ENCODE measurements around the gene WWOX.

WWOX gene

DNA sequence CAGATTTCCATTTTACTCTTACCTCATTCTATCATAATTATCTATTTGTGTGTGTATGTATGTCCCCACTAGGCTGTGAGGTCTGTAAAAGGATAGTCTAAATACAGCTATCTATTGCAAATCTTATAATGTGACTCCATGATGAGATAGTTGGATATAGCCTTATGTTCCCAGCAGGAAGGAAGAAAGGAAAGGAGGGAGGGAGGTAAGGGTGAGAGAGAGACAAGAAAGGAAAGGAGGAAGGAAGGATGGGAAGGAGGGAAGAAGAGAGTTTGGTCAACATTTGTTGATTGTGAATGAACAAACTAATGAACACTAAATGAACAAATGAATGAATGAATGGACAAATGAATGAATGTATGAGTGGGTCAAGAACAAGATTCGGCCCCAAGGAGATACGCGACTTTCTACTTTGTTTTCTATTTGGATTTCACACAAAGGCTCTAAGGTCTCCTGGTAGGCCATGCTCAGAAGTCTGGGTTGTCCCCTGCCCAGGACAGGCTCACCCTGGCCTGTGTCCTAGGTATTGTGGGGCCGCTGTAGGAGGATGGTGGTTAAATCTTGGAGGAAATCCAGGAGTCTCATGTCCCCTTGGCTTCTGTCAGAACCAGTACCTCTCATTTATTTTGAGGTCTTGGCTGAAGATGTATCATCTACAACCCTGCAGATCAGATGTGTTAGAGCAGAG, 195.2 kb downstream of the WWOX start:
- Histone ChIP-seq H4K20me1 (ENCODE audit: insufficient read depth, low read length) (no peaks in the 10 kb centered on the region), H3K27ac (ENCODE audit: low read length) (no peak overlapping the region), H3K4me3 (ENCODE audit: low read depth in 1 of 2, low read length in 2 of 2) (no peak overlapping the region), H3K36me3 (ENCODE audit: insufficient read depth, low read length) (no peaks in the 10 kb centered on the region), H3K9ac (ENCODE audit: low read depth, low read length) (no peak overlapping the region), H2AFZ (ENCODE audit: low read depth, low read length) (no peak overlapping the region), H3K4me2 (ENCODE audit: insufficient read depth, low read length) (no peak overlapping the region), H3K27me3 (ENCODE audit: insufficient read depth, low read length, poor library complexity) (no peaks in the 10 kb centered on the region), H3K9me3 (ENCODE audit: insufficient read depth, low read length, severe bottlenecking) (no peaks in the 10 kb centered on the region), H3K4me1 (ENCODE audit: insufficient read depth, low read length) (no peaks in the 10 kb centered on the region), H3K79me2 (ENCODE audit: insufficient read depth, low read length) (no peaks in the 10 kb centered on the region)
- ATAC-seq (ENCODE audit: insufficient read depth, low read depth) = no peak
- TF ChIP-seq EZH2 (IDR thresholded peaks at IDR 0.05; ENCODE audit: borderline replicate concordance, low read depth, low read length, severe bottlenecking) (no peak), CTCF (IDR thresholded peaks at IDR 0.05; ENCODE audit: borderline replicate concordance, extremely low read depth, low read length, poor library complexity, severe bottlenecking) (no peak)
- DNase-seq = no peak

DNA sequence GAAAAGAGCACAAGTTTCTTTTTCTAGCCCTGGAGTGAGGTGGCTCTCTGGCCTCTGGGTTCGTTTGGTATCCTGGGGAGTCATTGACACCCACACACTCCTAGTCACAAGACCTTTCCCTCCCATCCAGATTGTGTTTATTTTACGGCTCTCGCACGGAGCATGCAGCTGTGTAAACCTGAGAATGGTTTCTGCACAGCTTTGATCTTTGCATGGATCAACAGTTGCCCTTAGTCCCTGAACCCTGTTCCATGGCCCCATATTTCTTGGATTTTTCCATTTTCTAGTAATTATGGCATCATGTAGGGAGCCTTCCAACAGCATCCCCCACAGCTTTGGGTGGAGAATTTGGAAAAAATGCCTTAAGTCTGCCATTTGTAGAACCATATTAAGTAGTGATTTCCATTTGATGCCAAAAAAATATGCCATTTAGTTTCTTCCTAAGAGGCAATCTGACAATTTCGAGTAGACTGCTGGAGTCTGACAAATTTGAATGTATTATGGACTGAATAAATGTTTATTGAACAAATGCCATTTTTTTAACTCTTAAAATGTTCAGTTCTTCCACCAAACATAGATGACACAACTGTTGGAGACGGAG, 197.7 kb downstream of the WWOX start:
- no peak for TF ChIP-seq CTCF (IDR thresholded peaks at IDR 0.05; ENCODE audit: borderline replicate concordance, extremely low read depth, low read length, poor library complexity, severe bottlenecking)
- TF ChIP-seq EZH2 (IDR thresholded peaks at IDR 0.05; ENCODE audit: borderline replicate concordance, low read depth, low read length, severe bottlenecking) = no peak
- H2AFZ ChIP-seq (ENCODE audit: low read depth, low read length) = no peak overlapping the region

GRCh38 chr16:78298986-78299385, 199.5 kb downstream of the WWOX start:
- Histone ChIP-seq H3K4me1 (ENCODE audit: insufficient read depth, low read length) (no peaks in the 10 kb centered on the region), H3K4me3 (ENCODE audit: low read depth in 1 of 2, low read length in 2 of 2) (no peak overlapping the region), H3K79me2 (ENCODE audit: insufficient read depth, low read length) (no peaks in the 10 kb centered on the region), H3K9me3 (ENCODE audit: insufficient read depth, low read length, severe bottlenecking) (no peaks in the 10 kb centered on the region), H3K27ac (ENCODE audit: low read length) (no peak overlapping the region), H3K27me3 (ENCODE audit: insufficient read depth, low read length, poor library complexity) (no peaks in the 10 kb centered on the region), H3K9ac (ENCODE audit: low read depth, low read length) (no peak overlapping the region), H4K20me1 (ENCODE audit: insufficient read depth, low read length) (no peaks in the 10 kb centered on the region), H3K36me3 (ENCODE audit: insufficient read depth, low read length) (no peaks in the 10 kb centered on the region), H3K4me2 (ENCODE audit: insufficient read depth, low read length) (no peak overlapping the region), H2AFZ (ENCODE audit: low read depth, low read length) (no peak overlapping the region)
- DNase-seq (no peak), ATAC-seq (ENCODE audit: insufficient read depth, low read depth) (no peak)
- TF ChIP-seq EZH2 (IDR thresholded peaks at IDR 0.05; ENCODE audit: borderline replicate concordance, low read depth, low read length, severe bottlenecking) (no peak), CTCF (IDR thresholded peaks at IDR 0.05; ENCODE audit: borderline replicate concordance, extremely low read depth, low read length, poor library complexity, severe bottlenecking) (no peak)

More for the DNA sequence above, 197.7 kb downstream of the WWOX start:
- no peaks in the 10 kb centered on the region for H4K20me1 ChIP-seq (ENCODE audit: insufficient read depth, low read length)
- no peaks in the 10 kb centered on the region for H3K79me2 ChIP-seq (ENCODE audit: insufficient read depth, low read length)
- no peak overlapping the region for H3K4me3 ChIP-seq (ENCODE audit: low read depth in 1 of 2, low read length in 2 of 2)
- H3K27me3 ChIP-seq (ENCODE audit: insufficient read depth, low read length, poor library complexity) = no peaks in the 10 kb centered on the region
- no peak for ATAC-seq (ENCODE audit: insufficient read depth, low read depth)
- no peak overlapping the region for H3K9ac ChIP-seq (ENCODE audit: low read depth, low read length)
- H3K27ac ChIP-seq (ENCODE audit: low read length) = no peak overlapping the region
- H3K4me1 ChIP-seq (ENCODE audit: insufficient read depth, low read length) = no peaks in the 10 kb centered on the region
- no peak overlapping the region for H3K4me2 ChIP-seq (ENCODE audit: insufficient read depth, low read length)
- H3K9me3 ChIP-seq (ENCODE audit: insufficient read depth, low read length, severe bottlenecking) = no peaks in the 10 kb centered on the region
- H3K36me3 ChIP-seq (ENCODE audit: insufficient read depth, low read length) = no peaks in the 10 kb centered on the region
- DNase-seq = no peak
